ENCODE data around the gene TNFRSF11A.
A peak's percentile ranks its signal among the peaks of the same experiment; 100 is the strongest.

TNFRSF11A gene

GRCh38 chr18:62318228-62319180 lies 6.6 kb upstream of the TNFRSF11A start:
- Histone ChIP-seq H3K36me3 (ENCODE audit: control insufficient read depth, insufficient read depth, low read length) (no peaks in the 10 kb centered on the region), H3K4me3 (replicated peaks; ENCODE audit: low read depth, low read length) (no peak overlapping the region), H3K27me3 (replicated peaks; ENCODE audit: control insufficient read depth, insufficient read depth, low read length) (no peaks in the 10 kb centered on the region)
- TF ChIP-seq CTCF (IDR thresholded peaks at IDR 0.05; ENCODE audit: insufficient read depth, low read length, poor library complexity, severe bottlenecking) = no peak
- DNase-seq (ENCODE audit: extremely low read depth, insufficient read length) = no peak

- Histone ChIP-seq H3K36me3 (ENCODE audit: control insufficient read depth, insufficient read depth, low read length) (no peaks in the 10 kb centered on the region), H3K27me3 (replicated peaks; ENCODE audit: control insufficient read depth, insufficient read depth, low read length) (no peaks in the 10 kb centered on the region; the same call in 1 of the 2 replicates), H3K4me3 (replicated peaks; ENCODE audit: low read depth, low read length) (no peak overlapping the region)
- TF ChIP-seq CTCF (IDR thresholded peaks at IDR 0.05; ENCODE audit: insufficient read depth, low read length, poor library complexity, severe bottlenecking) = no peak
- DNase-seq (ENCODE audit: extremely low read depth, insufficient read length) = no peak
These were observed 3.9 kb upstream of the TNFRSF11A start for GRCh38 chr18:62321201-62321600.

- no peak overlapping the region for H3K4me3 ChIP-seq (replicated peaks; ENCODE audit: low read depth, low read length)
- no peak for DNase-seq (ENCODE audit: extremely low read depth, insufficient read length)
- TF ChIP-seq CTCF (IDR thresholded peaks at IDR 0.05; ENCODE audit: insufficient read depth, low read length, poor library complexity, severe bottlenecking) = no peak
- no peaks in the 10 kb centered on the region for H3K36me3 ChIP-seq (ENCODE audit: control insufficient read depth, insufficient read depth, low read length)
- H3K27me3 ChIP-seq (replicated peaks; ENCODE audit: control insufficient read depth, insufficient read depth, low read length) = no peaks in the 10 kb centered on the region; the same call in 1 of the 2 replicates
These were observed 1.5 kb upstream of the TNFRSF11A start for GRCh38 chr18:62323483-62324180.

GRCh38 chr18:62324181-62324828 lies 805 bp upstream of the TNFRSF11A start:
- H3K4me3 ChIP-seq (replicated peaks; ENCODE audit: low read depth, low read length) = no peak overlapping the region; the same call in 1 of the 2 replicates
- no peak for TF ChIP-seq CTCF (IDR thresholded peaks at IDR 0.05; ENCODE audit: insufficient read depth, low read length, poor library complexity, severe bottlenecking)
- no peaks in the 10 kb centered on the region for H3K36me3 ChIP-seq (ENCODE audit: control insufficient read depth, insufficient read depth, low read length)
- no peaks in the 10 kb centered on the region; the same call in 1 of the 2 replicates for H3K27me3 ChIP-seq (replicated peaks; ENCODE audit: control insufficient read depth, insufficient read depth, low read length)
- no peak for DNase-seq (ENCODE audit: extremely low read depth, insufficient read length)

- no peak for TF ChIP-seq CTCF (IDR thresholded peaks at IDR 0.05; ENCODE audit: insufficient read depth, low read length, poor library complexity, severe bottlenecking)
- Histone ChIP-seq H3K4me3 (replicated peaks; ENCODE audit: low read depth, low read length) (peak overlapping the region; percentile 67), H3K36me3 (ENCODE audit: control insufficient read depth, insufficient read depth, low read length) (no peaks in the 10 kb centered on the region), H3K27me3 (replicated peaks; ENCODE audit: control insufficient read depth, insufficient read depth, low read length) (no peaks in the 10 kb centered on the region; the same call in 1 of the 2 replicates)
- peak; percentile 37 for DNase-seq (ENCODE audit: extremely low read depth, insufficient read length)
These were observed 916 bp downstream of the TNFRSF11A start for GRCh38 chr18:62325806-62326645.

Data from GM06990 (cell line).